K562 (cell line): ENCODE data around the gene GPD1L. TPM values are rescaled to one million over a fixed set of nuclear protein-coding genes. Genes with fewer than 3 reads are reported as not detected.
A peak's percentile ranks its signal among the peaks of the same experiment; 100 is the strongest.

Experiments used
- MYNN ChIP-seq, 2 experiments: sonication (generic); formaldehyde crosslinking in 1 of 2; IDR thresholded peaks; 2 replicates each; pipeline versions ENCODE4 v1.5.0 to v1.6.1; 2016 to 2020; ENCODE audit warnings: antibody characterized with exemption in 1 of 2, missing genetic modification reagents in 1 of 2
- NFRKB ChIP-seq: fragments of 450-650 bp; IDR thresholded peaks from 2 replicates; pipeline ENCODE4 v1.6.1; 2016; ENCODE audit warnings: low read depth
- RBM15 ChIP-seq: fragments of 200-400 bp; formaldehyde crosslinking; IDR thresholded peaks from 2 replicates; pipeline ENCODE4 v1.6.1; 2018; ENCODE audit warnings: mild to moderate bottlenecking, low read length, moderate library complexity; ENCODE audit not compliant: insufficient read depth
- RNF2 ChIP-seq: sonication (generic); IDR thresholded peaks from 2 replicates; pipeline ENCODE4 v1.6.1; 2016
- SMARCE1 ChIP-seq: fragments of 450-650 bp; IDR thresholded peaks from 2 replicates; pipeline ENCODE4 v1.7.1; 2016; ENCODE audit warnings: mild to moderate bottlenecking
- TAF9B ChIP-seq: fragments of 450-650 bp; IDR thresholded peaks from 2 replicates; pipeline ENCODE4 v1.6.1; 2018; ENCODE audit warnings: mild to moderate bottlenecking; ENCODE audit not compliant: partially characterized antibody
- ZFP36 ChIP-seq: fragments of 150-350 bp; IDR thresholded peaks from 2 replicates; pipeline ENCODE4 v1.6.1; 2018; ENCODE audit warnings: low read length, low read depth; ENCODE audit not compliant: partially characterized antibody
- polyA plus RNA-seq, 8 experiments: library from polyadenylated mRNA; depleted of rRNA in 4 of 8; stranded (reverse) in 5 of 8; unstranded in 3 of 8; fragments of >200 nt; fragmentation: Nextera tagmentation in 2 of 8; fragmentation: Illumina TruSeq in 1 of 8; extraction: Ambion mirVana in 2 of 8; extraction: Trizol in 1 of 8; gene quantifications; 2 replicates each; pipeline versions ENCODE4 v1.2.1 to v1.2.3, GENCODE V29; 2011 to 2014; ENCODE audit warnings: inconsistent platforms in 1 of 8, missing spikeins in 1 of 8
- total RNA-seq, 7 experiments: library from RNA; depleted of rRNA in 6 of 7; stranded (reverse); fragments of >200 nt in 6 of 7; fragmentation: Illumina TruSeq in 2 of 7; extraction: Trizol in 2 of 7; gene quantifications; 2 replicates each; pipeline versions ENCODE4 v1.2.1 to v1.2.3, GENCODE V29; 2011 to 2021; ENCODE audit warnings: low replicate concordance in 1 of 7
- TF ChIP-seq, protein P1 (sequence below): fragments of 450-650 bp; IDR thresholded peaks from 2 replicates; pipeline ENCODE4 v1.6.1; 2016; ENCODE audit warnings: mild to moderate bottlenecking, moderate library complexity
- TF ChIP-seq, protein P2 (sequence below): fragments of 450-650 bp; IDR thresholded peaks from 2 replicates; pipeline ENCODE4 v1.6.1; 2018; ENCODE audit warnings: mild to moderate bottlenecking, low read depth; ENCODE audit not compliant: partially characterized antibody
- TF ChIP-seq, protein P3 (sequence below), 2 experiments: fragments of 450-650 bp in 1 of 2; IDR thresholded peaks; 2 replicates each; pipeline ENCODE4 v1.6.1; 2011 to 2017; ENCODE audit warnings: low read depth in 2 of 2, antibody characterized with exemption in 1 of 2, borderline replicate concordance in 1 of 2, low read length in 1 of 2, mild to moderate bottlenecking in 1 of 2, mixed read lengths in 1 of 2; ENCODE audit not compliant: control insufficient read depth in 1 of 2

GPD1L gene
- total and polyA plus RNA-seq, 9 of the 15 experiments (the other 6 are each of a cell fraction or from before 2014, with no cell fraction given): 1.6 to 17.3 (median 12.3) TPM

DNA sequence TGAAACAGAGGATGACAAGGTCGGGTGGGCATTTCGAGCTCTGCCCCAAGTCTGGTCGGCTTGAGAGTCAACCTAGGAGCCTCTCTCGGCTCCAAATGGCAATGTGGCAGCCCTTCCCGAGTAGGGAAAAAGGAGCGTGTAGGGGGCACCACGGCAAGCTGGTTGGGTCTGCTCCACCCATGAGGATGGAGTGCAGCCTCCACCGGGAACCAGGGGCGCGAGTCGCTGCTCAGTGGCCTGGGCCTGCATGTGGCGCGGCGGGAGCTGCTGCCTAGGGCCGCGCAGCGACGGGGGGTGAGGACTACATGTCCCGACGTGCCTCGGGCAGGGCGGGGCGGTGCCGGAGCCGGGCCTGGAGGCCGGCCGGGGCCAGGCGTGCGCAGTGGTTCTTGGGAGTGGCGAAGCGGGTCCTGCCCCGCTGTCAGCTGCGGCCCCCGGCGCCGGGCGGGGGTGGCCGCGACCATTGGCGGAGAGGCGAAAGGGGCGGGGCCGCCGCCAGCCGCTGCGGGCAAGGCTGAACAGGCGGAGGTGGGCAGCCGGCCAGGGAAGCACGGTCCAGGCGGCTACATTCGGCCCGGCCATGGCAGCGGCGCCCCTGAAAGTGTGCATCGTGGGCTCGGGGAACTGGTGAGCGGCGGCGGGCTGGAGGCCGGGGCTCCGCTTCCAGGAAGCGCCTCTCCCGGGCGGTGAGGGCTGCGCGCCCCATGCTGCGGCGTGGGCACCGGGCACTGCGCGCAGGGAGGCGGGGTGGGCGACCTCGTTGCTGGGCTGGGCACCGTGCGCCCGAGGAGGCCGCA is at the start of gene GPD1L (continued):
- TF ChIP-seq, protein P1, sequence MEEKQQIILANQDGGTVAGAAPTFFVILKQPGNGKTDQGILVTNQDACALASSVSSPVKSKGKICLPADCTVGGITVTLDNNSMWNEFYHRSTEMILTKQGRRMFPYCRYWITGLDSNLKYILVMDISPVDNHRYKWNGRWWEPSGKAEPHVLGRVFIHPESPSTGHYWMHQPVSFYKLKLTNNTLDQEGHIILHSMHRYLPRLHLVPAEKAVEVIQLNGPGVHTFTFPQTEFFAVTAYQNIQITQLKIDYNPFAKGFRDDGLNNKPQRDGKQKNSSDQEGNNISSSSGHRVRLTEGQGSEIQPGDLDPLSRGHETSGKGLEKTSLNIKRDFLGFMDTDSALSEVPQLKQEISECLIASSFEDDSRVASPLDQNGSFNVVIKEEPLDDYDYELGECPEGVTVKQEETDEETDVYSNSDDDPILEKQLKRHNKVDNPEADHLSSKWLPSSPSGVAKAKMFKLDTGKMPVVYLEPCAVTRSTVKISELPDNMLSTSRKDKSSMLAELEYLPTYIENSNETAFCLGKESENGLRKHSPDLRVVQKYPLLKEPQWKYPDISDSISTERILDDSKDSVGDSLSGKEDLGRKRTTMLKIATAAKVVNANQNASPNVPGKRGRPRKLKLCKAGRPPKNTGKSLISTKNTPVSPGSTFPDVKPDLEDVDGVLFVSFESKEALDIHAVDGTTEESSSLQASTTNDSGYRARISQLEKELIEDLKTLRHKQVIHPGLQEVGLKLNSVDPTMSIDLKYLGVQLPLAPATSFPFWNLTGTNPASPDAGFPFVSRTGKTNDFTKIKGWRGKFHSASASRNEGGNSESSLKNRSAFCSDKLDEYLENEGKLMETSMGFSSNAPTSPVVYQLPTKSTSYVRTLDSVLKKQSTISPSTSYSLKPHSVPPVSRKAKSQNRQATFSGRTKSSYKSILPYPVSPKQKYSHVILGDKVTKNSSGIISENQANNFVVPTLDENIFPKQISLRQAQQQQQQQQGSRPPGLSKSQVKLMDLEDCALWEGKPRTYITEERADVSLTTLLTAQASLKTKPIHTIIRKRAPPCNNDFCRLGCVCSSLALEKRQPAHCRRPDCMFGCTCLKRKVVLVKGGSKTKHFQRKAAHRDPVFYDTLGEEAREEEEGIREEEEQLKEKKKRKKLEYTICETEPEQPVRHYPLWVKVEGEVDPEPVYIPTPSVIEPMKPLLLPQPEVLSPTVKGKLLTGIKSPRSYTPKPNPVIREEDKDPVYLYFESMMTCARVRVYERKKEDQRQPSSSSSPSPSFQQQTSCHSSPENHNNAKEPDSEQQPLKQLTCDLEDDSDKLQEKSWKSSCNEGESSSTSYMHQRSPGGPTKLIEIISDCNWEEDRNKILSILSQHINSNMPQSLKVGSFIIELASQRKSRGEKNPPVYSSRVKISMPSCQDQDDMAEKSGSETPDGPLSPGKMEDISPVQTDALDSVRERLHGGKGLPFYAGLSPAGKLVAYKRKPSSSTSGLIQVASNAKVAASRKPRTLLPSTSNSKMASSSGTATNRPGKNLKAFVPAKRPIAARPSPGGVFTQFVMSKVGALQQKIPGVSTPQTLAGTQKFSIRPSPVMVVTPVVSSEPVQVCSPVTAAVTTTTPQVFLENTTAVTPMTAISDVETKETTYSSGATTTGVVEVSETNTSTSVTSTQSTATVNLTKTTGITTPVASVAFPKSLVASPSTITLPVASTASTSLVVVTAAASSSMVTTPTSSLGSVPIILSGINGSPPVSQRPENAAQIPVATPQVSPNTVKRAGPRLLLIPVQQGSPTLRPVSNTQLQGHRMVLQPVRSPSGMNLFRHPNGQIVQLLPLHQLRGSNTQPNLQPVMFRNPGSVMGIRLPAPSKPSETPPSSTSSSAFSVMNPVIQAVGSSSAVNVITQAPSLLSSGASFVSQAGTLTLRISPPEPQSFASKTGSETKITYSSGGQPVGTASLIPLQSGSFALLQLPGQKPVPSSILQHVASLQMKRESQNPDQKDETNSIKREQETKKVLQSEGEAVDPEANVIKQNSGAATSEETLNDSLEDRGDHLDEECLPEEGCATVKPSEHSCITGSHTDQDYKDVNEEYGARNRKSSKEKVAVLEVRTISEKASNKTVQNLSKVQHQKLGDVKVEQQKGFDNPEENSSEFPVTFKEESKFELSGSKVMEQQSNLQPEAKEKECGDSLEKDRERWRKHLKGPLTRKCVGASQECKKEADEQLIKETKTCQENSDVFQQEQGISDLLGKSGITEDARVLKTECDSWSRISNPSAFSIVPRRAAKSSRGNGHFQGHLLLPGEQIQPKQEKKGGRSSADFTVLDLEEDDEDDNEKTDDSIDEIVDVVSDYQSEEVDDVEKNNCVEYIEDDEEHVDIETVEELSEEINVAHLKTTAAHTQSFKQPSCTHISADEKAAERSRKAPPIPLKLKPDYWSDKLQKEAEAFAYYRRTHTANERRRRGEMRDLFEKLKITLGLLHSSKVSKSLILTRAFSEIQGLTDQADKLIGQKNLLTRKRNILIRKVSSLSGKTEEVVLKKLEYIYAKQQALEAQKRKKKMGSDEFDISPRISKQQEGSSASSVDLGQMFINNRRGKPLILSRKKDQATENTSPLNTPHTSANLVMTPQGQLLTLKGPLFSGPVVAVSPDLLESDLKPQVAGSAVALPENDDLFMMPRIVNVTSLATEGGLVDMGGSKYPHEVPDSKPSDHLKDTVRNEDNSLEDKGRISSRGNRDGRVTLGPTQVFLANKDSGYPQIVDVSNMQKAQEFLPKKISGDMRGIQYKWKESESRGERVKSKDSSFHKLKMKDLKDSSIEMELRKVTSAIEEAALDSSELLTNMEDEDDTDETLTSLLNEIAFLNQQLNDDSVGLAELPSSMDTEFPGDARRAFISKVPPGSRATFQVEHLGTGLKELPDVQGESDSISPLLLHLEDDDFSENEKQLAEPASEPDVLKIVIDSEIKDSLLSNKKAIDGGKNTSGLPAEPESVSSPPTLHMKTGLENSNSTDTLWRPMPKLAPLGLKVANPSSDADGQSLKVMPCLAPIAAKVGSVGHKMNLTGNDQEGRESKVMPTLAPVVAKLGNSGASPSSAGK: peak; percentile 76
- no peak for TF ChIP-seq ZFP36
- TF ChIP-seq MYNN (IDR thresholded peaks at IDR 0.05): no peak
- no peak for TF ChIP-seq MYNN (CRISPR knock-in tag; IDR thresholded peaks at IDR 0.05)
- 0 out of 2 replicates have a peak, but pooled peaks have one; percentile 24 for TF ChIP-seq NFRKB
- TF ChIP-seq SMARCE1: no peak
- no peak for TF ChIP-seq RBM15
- TF ChIP-seq RNF2: no peak
- TF ChIP-seq, protein P2, sequence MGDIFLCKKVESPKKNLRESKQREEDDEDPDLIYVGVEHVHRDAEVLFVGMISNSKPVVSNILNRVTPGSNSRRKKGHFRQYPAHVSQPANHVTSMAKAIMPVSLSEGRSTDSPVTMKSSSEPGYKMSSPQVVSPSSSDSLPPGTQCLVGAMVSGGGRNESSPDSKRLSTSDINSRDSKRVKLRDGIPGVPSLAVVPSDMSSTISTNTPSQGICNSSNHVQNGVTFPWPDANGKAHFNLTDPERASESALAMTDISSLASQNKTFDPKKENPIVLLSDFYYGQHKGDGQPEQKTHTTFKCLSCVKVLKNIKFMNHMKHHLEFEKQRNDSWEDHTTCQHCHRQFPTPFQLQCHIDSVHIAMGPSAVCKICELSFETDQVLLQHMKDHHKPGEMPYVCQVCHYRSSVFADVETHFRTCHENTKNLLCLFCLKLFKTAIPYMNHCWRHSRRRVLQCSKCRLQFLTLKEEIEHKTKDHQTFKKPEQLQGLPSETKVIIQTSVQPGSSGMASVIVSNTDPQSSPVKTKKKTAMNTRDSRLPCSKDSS: no peak
- no peak for TF ChIP-seq TAF9B
- TF ChIP-seq, protein P3, sequence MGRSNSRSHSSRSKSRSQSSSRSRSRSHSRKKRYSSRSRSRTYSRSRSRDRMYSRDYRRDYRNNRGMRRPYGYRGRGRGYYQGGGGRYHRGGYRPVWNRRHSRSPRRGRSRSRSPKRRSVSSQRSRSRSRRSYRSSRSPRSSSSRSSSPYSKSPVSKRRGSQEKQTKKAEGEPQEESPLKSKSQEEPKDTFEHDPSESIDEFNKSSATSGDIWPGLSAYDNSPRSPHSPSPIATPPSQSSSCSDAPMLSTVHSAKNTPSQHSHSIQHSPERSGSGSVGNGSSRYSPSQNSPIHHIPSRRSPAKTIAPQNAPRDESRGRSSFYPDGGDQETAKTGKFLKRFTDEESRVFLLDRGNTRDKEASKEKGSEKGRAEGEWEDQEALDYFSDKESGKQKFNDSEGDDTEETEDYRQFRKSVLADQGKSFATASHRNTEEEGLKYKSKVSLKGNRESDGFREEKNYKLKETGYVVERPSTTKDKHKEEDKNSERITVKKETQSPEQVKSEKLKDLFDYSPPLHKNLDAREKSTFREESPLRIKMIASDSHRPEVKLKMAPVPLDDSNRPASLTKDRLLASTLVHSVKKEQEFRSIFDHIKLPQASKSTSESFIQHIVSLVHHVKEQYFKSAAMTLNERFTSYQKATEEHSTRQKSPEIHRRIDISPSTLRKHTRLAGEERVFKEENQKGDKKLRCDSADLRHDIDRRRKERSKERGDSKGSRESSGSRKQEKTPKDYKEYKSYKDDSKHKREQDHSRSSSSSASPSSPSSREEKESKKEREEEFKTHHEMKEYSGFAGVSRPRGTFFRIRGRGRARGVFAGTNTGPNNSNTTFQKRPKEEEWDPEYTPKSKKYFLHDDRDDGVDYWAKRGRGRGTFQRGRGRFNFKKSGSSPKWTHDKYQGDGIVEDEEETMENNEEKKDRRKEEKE (IDR thresholded peaks at IDR 0.05; ENCODE audit: borderline replicate concordance in 1 of 2, control insufficient read depth in 1 of 2, low read depth in 2 of 2, low read length in 1 of 2): 0 out of 4 replicates have a peak, but pooled peaks of 1 of the 2 experiments have one; percentile 39
